ENCODE measurements around the gene FBXO8. TPM values are rescaled to one million over a fixed set of nuclear protein-coding genes. Genes with fewer than 3 reads are reported as not detected.

FBXO8 gene
- total RNA-seq, 1 experiment from 2014 or later, result 11.4 TPM

DNA sequence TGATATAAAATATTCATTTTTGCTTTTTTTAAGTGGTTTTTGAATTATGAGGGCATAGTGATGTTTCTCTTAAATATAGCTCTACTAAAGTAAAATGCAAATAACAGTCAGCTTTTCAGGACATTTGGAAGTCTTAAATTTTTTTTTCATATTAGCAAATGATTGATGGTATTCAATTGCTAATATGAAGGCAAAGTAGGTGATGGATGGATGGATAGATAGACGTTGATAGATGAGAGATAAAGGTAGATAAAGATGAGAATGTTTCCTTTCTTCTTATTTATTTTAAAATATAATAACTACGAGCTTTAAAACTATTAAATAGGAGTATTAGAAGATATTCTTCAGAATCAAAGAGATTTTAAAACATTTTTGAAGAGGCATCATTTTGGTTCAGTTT lies 83.7 kb downstream of the FBXO8 start:
- Mint-ChIP-seq H3K4me1 (ENCODE audit: low read depth, unreplicated experiment) (no peaks in the 10 kb centered on the region), H3K4me3 (ENCODE audit: low read depth, unreplicated experiment) (no peak overlapping the region), H3K27me3 (ENCODE audit: unreplicated experiment) (no peaks in the 10 kb centered on the region), H3K36me3 (ENCODE audit: insufficient read depth, unreplicated experiment) (no peaks in the 10 kb centered on the region), H3K9me3 (ENCODE audit: low read depth, unreplicated experiment) (no peaks in the 10 kb centered on the region), H3K27ac (ENCODE audit: unreplicated experiment) (no peak overlapping the region)
- DNase-seq, result no peak
- TF ChIP-seq, protein P1, sequence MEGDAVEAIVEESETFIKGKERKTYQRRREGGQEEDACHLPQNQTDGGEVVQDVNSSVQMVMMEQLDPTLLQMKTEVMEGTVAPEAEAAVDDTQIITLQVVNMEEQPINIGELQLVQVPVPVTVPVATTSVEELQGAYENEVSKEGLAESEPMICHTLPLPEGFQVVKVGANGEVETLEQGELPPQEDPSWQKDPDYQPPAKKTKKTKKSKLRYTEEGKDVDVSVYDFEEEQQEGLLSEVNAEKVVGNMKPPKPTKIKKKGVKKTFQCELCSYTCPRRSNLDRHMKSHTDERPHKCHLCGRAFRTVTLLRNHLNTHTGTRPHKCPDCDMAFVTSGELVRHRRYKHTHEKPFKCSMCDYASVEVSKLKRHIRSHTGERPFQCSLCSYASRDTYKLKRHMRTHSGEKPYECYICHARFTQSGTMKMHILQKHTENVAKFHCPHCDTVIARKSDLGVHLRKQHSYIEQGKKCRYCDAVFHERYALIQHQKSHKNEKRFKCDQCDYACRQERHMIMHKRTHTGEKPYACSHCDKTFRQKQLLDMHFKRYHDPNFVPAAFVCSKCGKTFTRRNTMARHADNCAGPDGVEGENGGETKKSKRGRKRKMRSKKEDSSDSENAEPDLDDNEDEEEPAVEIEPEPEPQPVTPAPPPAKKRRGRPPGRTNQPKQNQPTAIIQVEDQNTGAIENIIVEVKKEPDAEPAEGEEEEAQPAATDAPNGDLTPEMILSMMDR (IDR thresholded peaks at IDR 0.05; ENCODE audit: unreplicated experiment), result no peak
- CTCF ChIA-PET, result no interaction called here
- BruUV-seq (replicated peaks), result no TSS peak
- intact Hi-C loops (cut with micrococcal nuclease; ENCODE audit: unreplicated experiment), result no loop called here

DNA sequence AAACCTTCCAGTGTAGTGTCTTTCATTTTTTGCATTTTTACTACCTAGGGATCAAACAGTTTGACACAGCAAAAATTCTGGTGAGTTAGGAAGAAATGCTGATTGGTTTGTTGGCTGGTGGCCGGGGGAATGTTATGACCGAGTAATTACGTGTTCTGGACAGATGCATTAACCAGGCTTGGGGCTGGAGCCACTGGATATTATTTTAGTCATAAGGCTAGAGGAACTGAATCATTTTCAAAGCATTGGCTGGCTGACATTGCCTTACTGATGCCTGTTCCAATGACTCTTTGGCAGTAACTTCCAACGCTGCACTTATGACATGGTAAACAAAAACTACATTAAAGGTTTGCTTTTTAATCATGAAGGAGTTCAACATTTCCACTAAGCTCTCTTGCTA lies 84.6 kb downstream of the FBXO8 start:
- Mint-ChIP-seq H3K27me3 (ENCODE audit: unreplicated experiment) (no peaks in the 10 kb centered on the region), H3K9me3 (ENCODE audit: low read depth, unreplicated experiment) (no peaks in the 10 kb centered on the region), H3K27ac (ENCODE audit: unreplicated experiment) (no peak overlapping the region), H3K4me1 (ENCODE audit: low read depth, unreplicated experiment) (no peaks in the 10 kb centered on the region), H3K36me3 (ENCODE audit: insufficient read depth, unreplicated experiment) (no peaks in the 10 kb centered on the region), H3K4me3 (ENCODE audit: low read depth, unreplicated experiment) (no peak overlapping the region)
- CTCF ChIA-PET, result no interaction called here
- no TSS peak for BruUV-seq (replicated peaks)
- intact Hi-C loops (cut with micrococcal nuclease; ENCODE audit: unreplicated experiment), result no loop called here
- DNase-seq, result no peak
- TF ChIP-seq, protein P1 (IDR thresholded peaks at IDR 0.05; ENCODE audit: unreplicated experiment), result no peak

DNA sequence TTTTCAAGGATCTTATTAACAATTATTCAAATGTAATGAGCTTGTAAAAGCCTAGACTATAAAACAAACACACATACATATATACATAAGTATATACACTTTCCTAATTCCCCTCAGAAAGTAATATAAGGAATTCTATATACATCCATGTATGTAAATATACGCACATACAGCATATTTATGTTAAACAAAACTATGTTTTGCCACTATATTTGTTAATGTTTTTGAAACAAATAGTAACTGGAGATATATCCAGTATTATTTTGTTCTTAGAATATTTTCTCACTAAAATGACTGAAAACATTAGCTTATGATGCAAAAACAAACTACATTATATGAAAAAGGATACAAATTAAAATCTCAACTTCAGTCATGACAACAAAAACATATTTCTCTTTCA lies 85.1 kb downstream of the FBXO8 start:
- Mint-ChIP-seq H3K36me3 (ENCODE audit: insufficient read depth, unreplicated experiment) (no peaks in the 10 kb centered on the region), H3K27ac (ENCODE audit: unreplicated experiment) (no peak overlapping the region), H3K4me3 (ENCODE audit: low read depth, unreplicated experiment) (no peak overlapping the region), H3K27me3 (ENCODE audit: unreplicated experiment) (no peaks in the 10 kb centered on the region), H3K9me3 (ENCODE audit: low read depth, unreplicated experiment) (no peaks in the 10 kb centered on the region), H3K4me1 (ENCODE audit: low read depth, unreplicated experiment) (peaks cover 2% of the 10 kb centered on the region)
- no TSS peak for BruUV-seq (replicated peaks)
- no peak for DNase-seq
- CTCF ChIA-PET, result no interaction called here
- intact Hi-C loops (cut with micrococcal nuclease; ENCODE audit: unreplicated experiment), result no loop called here
- TF ChIP-seq, protein P1 (IDR thresholded peaks at IDR 0.05; ENCODE audit: unreplicated experiment), result no peak

DNA sequence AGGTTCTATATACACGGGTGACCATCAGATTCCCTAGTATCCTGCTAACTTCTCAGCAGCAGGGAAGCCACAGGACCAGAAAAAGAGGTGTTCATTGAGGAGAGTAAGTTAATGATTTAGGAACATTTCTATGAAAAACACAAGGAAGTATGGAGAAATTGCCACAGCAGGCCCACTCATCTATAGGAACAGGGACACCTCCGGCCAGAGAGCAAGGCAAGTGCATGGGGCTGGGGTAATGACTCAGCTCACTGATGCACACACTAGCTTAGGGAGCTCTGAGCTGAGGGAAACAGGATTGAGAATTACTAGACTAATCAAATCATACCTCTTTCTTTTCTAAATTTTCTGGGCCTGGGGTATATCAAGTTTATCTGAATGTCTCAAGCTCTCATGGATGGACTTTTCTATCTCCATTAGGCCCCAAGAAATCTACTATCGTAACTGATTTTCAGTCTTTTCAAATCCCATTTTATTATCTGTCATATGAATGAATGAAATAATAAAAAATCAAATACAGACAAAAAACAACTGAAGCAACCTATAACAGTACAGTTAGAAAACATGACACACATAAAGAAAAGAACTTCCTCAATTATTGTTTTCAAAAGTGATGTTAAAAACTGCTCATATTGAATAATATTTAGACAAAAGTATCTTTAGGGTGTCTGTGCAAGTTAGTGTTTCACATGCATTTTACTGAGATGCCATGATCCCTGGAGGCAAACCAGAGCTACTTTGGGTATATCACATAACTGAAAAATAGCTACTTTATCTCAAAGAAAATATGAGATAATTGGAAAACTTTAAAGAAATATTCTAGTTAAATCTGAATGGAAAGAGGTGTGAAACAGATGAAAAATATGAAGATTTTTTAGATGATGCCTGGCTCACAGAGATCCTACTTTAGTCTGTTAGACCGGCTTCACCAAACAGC lies 89.8 kb downstream of the FBXO8 start:
- Mint-ChIP-seq H3K27ac (ENCODE audit: unreplicated experiment) (no peak overlapping the region), H3K4me3 (ENCODE audit: low read depth, unreplicated experiment) (no peak overlapping the region), H3K4me1 (ENCODE audit: low read depth, unreplicated experiment) (peaks cover 7% of the 10 kb centered on the region), H3K9me3 (ENCODE audit: low read depth, unreplicated experiment) (no peaks in the 10 kb centered on the region), H3K36me3 (ENCODE audit: insufficient read depth, unreplicated experiment) (no peaks in the 10 kb centered on the region), H3K27me3 (ENCODE audit: unreplicated experiment) (no peaks in the 10 kb centered on the region)
- DNase-seq, result peak; percentile 2
- CTCF ChIA-PET, result no interaction called here
- intact Hi-C loops (cut with micrococcal nuclease; ENCODE audit: unreplicated experiment), result no loop called here
- TF ChIP-seq, protein P1 (IDR thresholded peaks at IDR 0.05; ENCODE audit: unreplicated experiment), result no peak
- no TSS peak for BruUV-seq (replicated peaks)

Measured in Calu3 (cell line).